ENCODE data around the gene SPIRE2.
"Not testable (repeated sequence)": the region's sequence is repeated elsewhere in the genome, so short reads cannot be mapped to it uniquely, and the experiment has no call there.

Gene SPIRE2

GRCh38 chr16:89823087-89823823 is 5.0 kb upstream of the SPIRE2 start:
- Histone ChIP-seq H3K4me2 (ENCODE audit: low read length, poor library complexity, severe bottlenecking) (no peak overlapping the region), H3K79me1 (replicated peaks; ENCODE audit: low read length, poor library complexity, severe bottlenecking) (peaks cover 2% of the 10 kb centered on the region), H2BK5ac (ENCODE audit: low read depth, low read length, poor library complexity, severe bottlenecking) (no peak overlapping the region), H3K4ac (ENCODE audit: low read depth in 1 of 2, low read length in 2 of 2) (no peak overlapping the region), H3K36me3 (ENCODE audit: control insufficient read depth in 1 of 2, insufficient read depth in 2 of 2, low read depth in 1 of 2, low read length in 2 of 2) (peaks cover 0 to 6% of the 10 kb centered on the region in 2 experiments), H2BK15ac (ENCODE audit: low read depth, poor library complexity, severe bottlenecking) (no peak overlapping the region), H3K23ac (ENCODE audit: low read length in 2 of 2) (no peak overlapping the region), H3K4me1 (ENCODE audit: control insufficient read depth, insufficient read depth, low read depth, low read length) (peaks cover 13% of the 10 kb centered on the region), H2AFZ (ENCODE audit: low read depth, low read length) (no peak overlapping the region), H3K9me3 (ENCODE audit: control insufficient read depth, low read length) (no peaks in the 10 kb centered on the region), H3K27ac (ENCODE audit: low read length, poor library complexity, severe bottlenecking) (no peak overlapping the region), H4K91ac (ENCODE audit: low read length) (no peak overlapping the region), H3K27me3 (ENCODE audit: control insufficient read depth in 1 of 2, insufficient read depth in 1 of 2, low read length in 2 of 2) (no peaks in the 10 kb centered on the region), H3K9ac (ENCODE audit: low read length) (no peak overlapping the region), H3K14ac (ENCODE audit: low read length in 2 of 2) (no peak overlapping the region), H3K4me3 (ENCODE audit: insufficient read depth in 1 of 2, low read depth in 1 of 2, low read length in 2 of 2) (no peak overlapping the region), H2BK120ac (ENCODE audit: low read depth, low read length) (no peak overlapping the region), H2BK12ac (ENCODE audit: low read length in 2 of 2) (no peak overlapping the region), H4K8ac (ENCODE audit: low read length) (no peak overlapping the region), H2AK5ac (ENCODE audit: low read length, severe bottlenecking) (no peak overlapping the region), H3K18ac (ENCODE audit: low read depth in 1 of 2, low read length in 2 of 2) (no peak overlapping the region)
- WGBS = 94% methylated on average over 7 of the region's 8 CpGs
- no peak for DNase-seq

GRCh38 chr16:89823824-89824148 is 4.5 kb upstream of the SPIRE2 start:
- not testable (repeated sequence) for H2BK15ac ChIP-seq (ENCODE audit: low read depth, poor library complexity, severe bottlenecking); H3K14ac ChIP-seq (ENCODE audit: low read length in 2 of 2); H2AK5ac ChIP-seq (ENCODE audit: low read length, severe bottlenecking); H3K27ac ChIP-seq (ENCODE audit: low read length, poor library complexity, severe bottlenecking); H3K9ac ChIP-seq (ENCODE audit: low read length); H2BK120ac ChIP-seq (ENCODE audit: low read depth, low read length); H2BK12ac ChIP-seq (ENCODE audit: low read length in 2 of 2); H4K91ac ChIP-seq (ENCODE audit: low read length); H3K79me1 ChIP-seq (replicated peaks; ENCODE audit: low read length, poor library complexity, severe bottlenecking); H2BK5ac ChIP-seq (ENCODE audit: low read depth, low read length, poor library complexity, severe bottlenecking); H3K18ac ChIP-seq (ENCODE audit: low read depth in 1 of 2, low read length in 2 of 2); H3K9me3 ChIP-seq (ENCODE audit: control insufficient read depth, low read length); DNase-seq; H3K4me3 ChIP-seq (ENCODE audit: insufficient read depth in 1 of 2, low read depth in 1 of 2, low read length in 2 of 2); H2AFZ ChIP-seq (ENCODE audit: low read depth, low read length); H4K8ac ChIP-seq (ENCODE audit: low read length); H3K27me3 ChIP-seq (ENCODE audit: control insufficient read depth in 1 of 2, insufficient read depth in 1 of 2, low read length in 2 of 2); H3K4me2 ChIP-seq (ENCODE audit: low read length, poor library complexity, severe bottlenecking); H3K4ac ChIP-seq (ENCODE audit: low read depth in 1 of 2, low read length in 2 of 2); H3K23ac ChIP-seq (ENCODE audit: low read length in 2 of 2); H3K36me3 ChIP-seq (ENCODE audit: control insufficient read depth in 1 of 2, insufficient read depth in 2 of 2, low read depth in 1 of 2, low read length in 2 of 2)
- WGBS = 65% methylated on average over 4 of the region's 5 CpGs
- H3K4me1 ChIP-seq (ENCODE audit: control insufficient read depth, insufficient read depth, low read depth, low read length) = peaks cover 16% of the 10 kb centered on the region

GRCh38 chr16:89826531-89827382 is 1.5 kb upstream of the SPIRE2 start:
- H3K79me1 ChIP-seq (replicated peaks; ENCODE audit: low read length, poor library complexity, severe bottlenecking) = no peaks in the 10 kb centered on the region
- no peak overlapping the region for H4K8ac ChIP-seq (ENCODE audit: low read length)
- no peak overlapping the region for H2AFZ ChIP-seq (ENCODE audit: low read depth, low read length)
- no peak overlapping the region for H3K4ac ChIP-seq (ENCODE audit: low read depth in 1 of 2, low read length in 2 of 2)
- H3K4me2 ChIP-seq (ENCODE audit: low read length, poor library complexity, severe bottlenecking) = no peak overlapping the region
- peak overlapping the region; percentile 85 for H3K9ac ChIP-seq (ENCODE audit: low read length)
- whole genome bisulfite sequencing = 84% methylated on average over 23 of the region's 26 CpGs
- peaks cover 0 to 6% of the 10 kb centered on the region in 2 experiments for H3K36me3 ChIP-seq (ENCODE audit: control insufficient read depth in 1 of 2, insufficient read depth in 2 of 2, low read depth in 1 of 2, low read length in 2 of 2)
- no peak overlapping the region for H3K4me3 ChIP-seq (ENCODE audit: insufficient read depth in 1 of 2, low read depth in 1 of 2, low read length in 2 of 2)
- no peak overlapping the region for H2AK5ac ChIP-seq (ENCODE audit: low read length, severe bottlenecking)
- DNase-seq = peak; percentile 24
- no peak overlapping the region for H4K91ac ChIP-seq (ENCODE audit: low read length)
- no peak overlapping the region for H2BK120ac ChIP-seq (ENCODE audit: low read depth, low read length)
- no peak overlapping the region for H2BK15ac ChIP-seq (ENCODE audit: low read depth, poor library complexity, severe bottlenecking)
- peaks cover 22% of the 10 kb centered on the region for H3K4me1 ChIP-seq (ENCODE audit: control insufficient read depth, insufficient read depth, low read depth, low read length)
- H3K27ac ChIP-seq (ENCODE audit: low read length, poor library complexity, severe bottlenecking) = no peak overlapping the region
- H3K27me3 ChIP-seq (ENCODE audit: control insufficient read depth in 1 of 2, insufficient read depth in 1 of 2, low read length in 2 of 2) = no peaks in the 10 kb centered on the region
- no peak overlapping the region for H2BK5ac ChIP-seq (ENCODE audit: low read depth, low read length, poor library complexity, severe bottlenecking)
- no peak overlapping the region for H2BK12ac ChIP-seq (ENCODE audit: low read length in 2 of 2)
- no peak overlapping the region for H3K14ac ChIP-seq (ENCODE audit: low read length in 2 of 2)
- no peak overlapping the region for H3K23ac ChIP-seq (ENCODE audit: low read length in 2 of 2)
- H3K18ac ChIP-seq (ENCODE audit: low read depth in 1 of 2, low read length in 2 of 2) = no peak overlapping the region
- no peaks in the 10 kb centered on the region for H3K9me3 ChIP-seq (ENCODE audit: control insufficient read depth, low read length)
